Small intestine (tissue), 7 donors: ENCODE results near the gene HOXC5. TPM values are rescaled to one million over a fixed set of nuclear protein-coding genes. Genes with fewer than 3 reads are reported as not detected.

Source experiments
- DNase-seq, 2 donors: peaks; one replicate each; pipeline versions ENCODE4 v3.0.0 to v3.0.0-alpha.2; 2013
- FAIRE-seq: peaks from 2 replicates; lab custom pipeline; 2012; peaks lifted over from hg19 to GRCh38; lab: Jason Lieb, UNC
- H3K27ac ChIP-seq, 3 donors: one replicate each; pipeline ENCODE4 v1.5.1; 2013; ENCODE audit warnings: low read length in 2 of 3, mild to moderate bottlenecking in 2 of 3, control low read depth in 1 of 3, inconsistent platforms in 1 of 3, low read depth in 1 of 3, moderate library complexity in 1 of 3
- H3K27me3 ChIP-seq, 3 donors: one replicate each; pipeline ENCODE4 v1.6.1; 2013; ENCODE audit warnings: low read length in 3 of 3, inconsistent platforms in 1 of 3; ENCODE audit not compliant: control insufficient read depth in 3 of 3, insufficient read depth in 3 of 3
- H3K36me3 ChIP-seq, 3 donors: one replicate each; pipeline ENCODE4 v1.6.1; 2013; ENCODE audit warnings: low read length in 3 of 3, inconsistent platforms in 1 of 3, low read depth in 1 of 3, mild to moderate bottlenecking in 1 of 3, moderate library complexity in 1 of 3; ENCODE audit not compliant: control insufficient read depth in 3 of 3, insufficient read depth in 2 of 3
- H3K4me1 ChIP-seq, 3 donors: one replicate each; pipeline ENCODE4 v1.6.1; 2013; ENCODE audit warnings: low read length in 2 of 3, inconsistent platforms in 1 of 3, low read depth in 1 of 3, mild to moderate bottlenecking in 1 of 3, moderate library complexity in 1 of 3; ENCODE audit not compliant: control insufficient read depth in 3 of 3, insufficient read depth in 2 of 3
- H3K4me3 ChIP-seq, 3 donors: one replicate each; pipeline ENCODE4 v1.5.1; 2013; ENCODE audit warnings: low read length in 3 of 3, control low read depth in 1 of 3, inconsistent platforms in 1 of 3, low read depth in 1 of 3, mild to moderate bottlenecking in 1 of 3, moderate library complexity in 1 of 3
- H3K9me3 ChIP-seq, 2 donors: one replicate each; pipeline ENCODE4 v1.6.1; 2013; ENCODE audit warnings: low read depth in 1 of 2, low read length in 1 of 2; ENCODE audit not compliant: control insufficient read depth in 2 of 2, insufficient read depth in 1 of 2
- WGBS, 3 donors: extraction: QIAGEN DNeasy Blood & Tissue Kit; methylation state at CpG; one replicate each; pipeline ENCODE4 v1.1.7; 2013; 5-methylcytosine and 5-hydroxymethylcytosine counted together
- polyA plus RNA-seq, 4 donors: library from polyadenylated mRNA; stranded (reverse) in 3 of 4; unstranded in 1 of 4; fragments of 200-250 nt in 3 of 4; fragments of 120-200 nt in 1 of 4; gene quantifications; one replicate each; pipeline versions ENCODE4 v1.2.1 to v1.2.3, GENCODE V29; 2013
- donor health status: healthy with polysubstance abuse.
- donor health status: control.
- donor health status: control.
- donor health status: Bipolar disorder and iron deficiency.
- donor health status: healthy.

The HOXC5 gene
- polyA plus RNA-seq, 4 donors = 0.63 to 0.65 TPM; not detected in 2

DNA sequence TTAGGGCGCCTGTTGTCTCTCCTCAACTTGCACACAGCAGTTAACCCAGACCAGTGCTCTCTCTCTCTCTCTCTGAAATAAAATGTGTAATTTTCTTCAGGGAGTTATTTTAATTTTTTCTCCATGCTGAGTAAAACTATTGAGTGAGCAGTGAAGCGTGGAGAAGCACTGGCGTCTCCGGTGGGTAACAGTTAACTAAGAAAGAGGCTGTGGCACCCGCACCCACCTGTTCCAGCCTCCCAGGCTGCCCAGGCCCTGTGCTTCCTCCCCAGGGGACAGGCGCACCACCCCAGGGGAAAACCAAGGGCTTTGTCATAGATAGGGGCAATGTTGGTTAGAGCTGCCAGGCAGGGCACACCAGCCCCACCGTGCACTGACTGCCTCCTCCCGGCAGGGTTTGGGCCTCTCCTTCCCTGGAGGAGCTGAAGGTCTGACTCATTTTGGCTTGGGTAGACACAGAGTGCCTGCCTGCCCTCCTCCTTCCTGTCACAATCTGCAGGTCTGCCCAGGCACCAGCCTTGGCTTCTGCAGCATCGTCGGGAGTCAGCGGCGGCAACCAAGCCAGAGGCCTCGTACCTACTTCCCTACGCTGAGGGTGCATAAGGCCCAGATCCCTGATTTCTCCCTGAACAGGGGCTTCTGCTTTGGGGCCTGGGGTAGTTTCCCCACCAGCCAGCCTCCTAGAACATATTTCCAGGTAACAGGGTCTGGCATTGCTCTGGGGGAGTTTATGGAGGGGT lies 3.9 kb downstream of the HOXC5 start:
- H3K27me3 ChIP-seq = peaks cover 22 to 97% (median 32%) of the 10 kb centered on the region in 3 donors
- no peak overlapping the region for H3K27ac ChIP-seq
- 72 to 77% (median 73%) methylated on average over 14 of the region's 14 CpGs for WGBS, 3 donors
- no peak overlapping the region for H3K4me3 ChIP-seq
- DNase-seq = no peak
- H3K36me3 ChIP-seq = peaks cover 0 to 12% (median 0%) of the 10 kb centered on the region in 3 donors
- no peaks in the 10 kb centered on the region for H3K9me3 ChIP-seq
- no peak for FAIRE-seq
- peaks cover 0 to 31% (median 0%) of the 10 kb centered on the region in 3 donors for H3K4me1 ChIP-seq

DNA sequence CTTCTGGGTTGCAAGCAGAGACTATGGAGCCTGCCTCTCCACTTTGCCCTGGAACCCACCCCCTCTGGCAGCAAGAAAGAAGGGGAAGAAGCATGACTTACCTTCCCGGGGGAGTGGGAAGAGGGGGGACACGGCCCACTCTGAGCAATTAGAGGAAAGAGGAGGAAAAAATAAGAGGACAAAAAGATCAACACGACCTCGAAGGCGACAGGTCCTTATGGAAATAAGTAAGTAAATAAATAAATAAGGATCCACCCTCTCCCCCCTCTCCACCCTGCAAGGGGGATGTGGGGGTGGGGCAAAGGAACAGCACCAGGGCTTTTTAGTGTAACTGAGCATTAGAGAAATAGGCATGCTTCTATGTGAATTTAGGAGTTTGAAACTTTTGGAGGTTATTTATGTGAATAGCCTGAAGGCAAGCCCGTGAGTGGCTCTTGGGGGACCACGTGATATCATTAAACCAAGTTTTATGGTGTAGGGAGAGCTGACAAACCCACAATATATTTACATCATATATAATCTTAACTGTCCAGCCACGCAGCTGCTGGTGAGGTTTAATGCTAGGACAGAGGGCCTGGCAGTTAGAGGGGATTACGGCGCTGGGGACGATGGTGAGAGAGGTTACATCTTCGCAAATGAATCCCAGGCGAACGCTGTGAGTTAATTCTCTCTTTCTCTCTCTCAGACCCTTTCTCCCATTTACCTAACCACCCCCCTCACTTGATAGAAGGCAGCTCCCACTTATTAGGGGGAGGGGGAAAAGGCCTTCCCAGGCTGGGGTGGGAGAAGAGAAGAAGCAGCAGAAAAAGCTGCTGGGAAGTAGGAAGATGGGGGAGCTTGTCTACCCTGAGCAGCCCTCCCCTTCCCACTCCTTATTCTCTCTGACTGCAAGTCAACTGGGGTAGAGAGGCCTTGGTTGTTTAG lies 4.8 kb downstream of the HOXC5 start:
- Histone ChIP-seq H3K9me3 (no peaks in the 10 kb centered on the region), H3K36me3 (peaks cover 0 to 12% (median 0%) of the 10 kb centered on the region in 3 donors), H3K27me3 (peaks cover 21 to 93% (median 30%) of the 10 kb centered on the region in 3 donors), H3K4me1 (peaks cover 0 to 30% (median 0%) of the 10 kb centered on the region in 3 donors), H3K27ac (peak overlapping the region in 1 of 3 donors; percentile 23), H3K4me3 (no peak overlapping the region)
- 50 to 53% (median 52%) methylated on average over 14 of the region's 14 CpGs for WGBS, 3 donors
- DNase-seq (no peak), FAIRE-seq (no peak)

DNA sequence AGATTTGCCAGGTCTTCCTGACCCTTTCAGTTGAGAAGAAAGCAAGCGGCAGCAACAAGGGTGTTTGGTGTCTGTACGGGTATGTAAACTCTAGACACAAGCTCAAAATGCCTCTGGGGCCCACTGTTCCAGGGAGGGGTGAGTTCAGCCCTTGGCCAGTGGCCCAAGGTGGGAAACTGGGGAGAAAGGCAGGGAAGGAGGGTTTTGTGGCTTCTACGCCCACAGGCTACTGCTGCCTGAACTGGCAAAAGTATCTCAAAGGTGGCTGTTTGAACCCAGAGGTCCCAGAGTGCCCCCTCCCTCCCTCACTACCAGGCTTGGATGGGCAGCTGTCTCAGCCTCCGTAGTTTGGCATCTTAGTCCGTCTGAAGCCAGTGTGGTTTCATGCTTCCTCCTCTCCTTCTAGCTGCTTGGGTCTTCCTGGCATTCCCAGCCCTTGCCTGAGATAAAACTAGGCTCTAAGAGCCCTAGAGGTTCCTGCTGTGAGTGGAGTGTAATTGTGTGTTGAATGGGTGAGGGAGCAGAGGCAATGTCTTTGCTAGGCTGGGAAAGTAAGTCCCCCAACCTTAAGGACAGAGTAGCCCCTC lies 5.5 kb downstream of the HOXC5 start:
- DNase-seq (no peak), FAIRE-seq (no peak)
- Histone ChIP-seq H3K4me3 (no peak overlapping the region), H3K27me3 (peaks cover 17 to 92% (median 25%) of the 10 kb centered on the region in 3 donors), H3K36me3 (peaks cover 0 to 12% (median 0%) of the 10 kb centered on the region in 3 donors), H3K9me3 (no peaks in the 10 kb centered on the region), H3K27ac (peak overlapping the region in 2 of 3 donors; percentile 14 to 23), H3K4me1 (peaks cover 0 to 25% (median 0%) of the 10 kb centered on the region in 3 donors)
- 50 to 59% (median 54%) methylated on average over 5 of the region's 5 CpGs for WGBS, 3 donors

DNA sequence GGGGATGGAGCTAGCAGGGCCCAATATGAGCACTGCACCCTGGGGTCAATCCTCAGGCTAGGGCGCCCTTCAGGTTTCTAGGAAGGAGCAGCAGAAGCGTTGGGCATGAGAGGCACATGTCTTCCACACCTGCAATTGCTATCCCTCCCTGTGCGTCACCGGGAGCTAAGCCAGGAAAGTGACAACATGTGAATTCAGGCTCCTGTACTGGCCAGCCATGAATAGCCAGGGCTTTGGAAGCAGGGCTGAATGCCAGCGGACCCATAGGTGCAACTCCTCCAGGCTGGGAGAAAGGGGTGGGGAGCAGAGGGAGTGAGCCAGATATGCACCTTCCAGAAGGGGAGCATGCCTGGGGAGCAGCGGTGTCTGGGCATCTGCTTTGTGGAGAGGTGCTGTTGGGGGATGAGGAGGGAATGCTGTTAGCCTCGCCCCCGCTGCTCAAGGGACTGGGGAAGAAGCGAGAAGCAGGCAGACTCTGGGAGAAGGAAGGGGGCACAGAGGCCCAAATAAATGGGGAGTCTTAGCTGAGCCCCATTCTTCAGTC lies 6.1 kb downstream of the HOXC5 start:
- peak overlapping the region; percentile 5 to 57 (median 17) for H3K27ac ChIP-seq
- H3K36me3 ChIP-seq = peaks cover 0 to 12% (median 0%) of the 10 kb centered on the region in 3 donors
- no peak overlapping the region for H3K4me3 ChIP-seq
- FAIRE-seq (no peak), DNase-seq (no peak)
- H3K4me1 ChIP-seq = peaks cover 0 to 21% (median 0%) of the 10 kb centered on the region in 3 donors
- 36 to 55% (median 47%) methylated on average over 8 to 9 of the region's 9 CpGs for WGBS, 3 donors
- H3K9me3 ChIP-seq = no peaks in the 10 kb centered on the region
- peaks cover 16 to 91% (median 23%) of the 10 kb centered on the region in 3 donors for H3K27me3 ChIP-seq

DNA sequence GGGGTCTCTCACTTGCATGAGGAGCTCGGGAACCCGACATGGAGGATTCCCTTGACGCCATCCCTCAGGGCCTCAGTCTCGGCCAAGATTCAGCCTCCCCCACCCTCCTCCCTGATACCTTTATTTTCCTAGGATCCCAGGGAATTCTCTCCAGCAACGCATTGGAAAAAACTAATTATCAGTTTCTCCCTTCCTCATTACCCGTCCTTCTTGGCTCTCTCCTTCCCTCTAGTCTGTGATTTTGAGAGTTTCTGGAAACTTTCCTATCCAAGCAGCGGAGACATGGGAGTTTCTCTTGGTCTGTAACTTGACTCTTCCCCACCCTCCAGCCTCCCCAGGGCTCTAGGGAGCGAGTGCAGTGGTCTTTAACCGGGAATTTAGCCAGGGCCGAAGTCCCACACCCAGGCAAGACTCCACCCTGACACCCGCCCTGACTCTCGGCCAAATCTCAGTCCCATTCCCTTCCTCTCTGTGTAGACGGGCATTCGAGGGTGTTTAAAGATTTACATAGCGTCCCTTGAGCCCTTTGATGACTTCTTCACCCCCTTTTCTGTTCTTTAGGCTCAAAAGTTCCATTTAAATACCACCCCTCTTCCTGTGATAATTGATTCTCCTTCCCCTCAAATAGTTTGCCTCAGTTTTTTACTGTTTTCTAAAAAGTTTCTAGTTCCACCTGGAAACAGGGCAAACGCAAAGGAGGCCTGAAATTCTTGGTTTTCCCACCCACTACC lies 6.7 kb downstream of the HOXC5 start:
- DNase-seq = no peak
- Histone ChIP-seq H3K4me3 (no peak overlapping the region), H3K36me3 (peaks cover 0 to 10% (median 0%) of the 10 kb centered on the region in 3 donors), H3K4me1 (peaks cover 0 to 20% (median 0%) of the 10 kb centered on the region in 3 donors), H3K27ac (peak overlapping the region; percentile 5 to 60 (median 57)), H3K9me3 (no peaks in the 10 kb centered on the region), H3K27me3 (peaks cover 10 to 85% (median 25%) of the 10 kb centered on the region in 3 donors)
- 21 to 27% (median 22%) methylated on average over 16 of the region's 16 CpGs for WGBS, 3 donors
- FAIRE-seq = no peak

DNA sequence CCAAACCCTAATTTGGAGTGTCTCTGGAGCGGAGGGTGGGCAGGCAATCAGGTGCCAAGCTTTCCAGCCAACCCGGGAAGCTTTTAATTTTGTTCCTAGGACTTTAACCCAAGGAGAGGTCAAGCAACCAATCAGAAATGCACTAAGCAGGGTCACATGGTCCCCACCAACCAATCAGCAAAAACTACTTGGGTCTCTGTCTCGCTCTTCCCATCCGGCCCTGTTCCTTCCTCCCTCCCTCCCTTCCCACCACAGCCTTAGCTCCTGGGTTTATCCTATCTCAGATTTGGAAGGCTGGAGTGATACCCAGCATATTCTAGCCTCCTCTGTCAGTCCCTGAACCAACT lies 7.3 kb downstream of the HOXC5 start:
- no peak overlapping the region for H3K4me3 ChIP-seq
- H3K9me3 ChIP-seq = no peaks in the 10 kb centered on the region
- WGBS, 3 donors = 41 to 48% (median 43%) methylated on average over 4 of the region's 4 CpGs
- peak in 1 of 2 donors; percentile 22 for DNase-seq
- H3K27me3 ChIP-seq = peaks cover 9 to 84% (median 23%) of the 10 kb centered on the region in 3 donors
- H3K27ac ChIP-seq = no peak overlapping the region
- peaks cover 0 to 6% (median 0%) of the 10 kb centered on the region in 3 donors for H3K36me3 ChIP-seq
- FAIRE-seq = no peak
- peaks cover 0 to 20% (median 0%) of the 10 kb centered on the region in 3 donors for H3K4me1 ChIP-seq

DNA sequence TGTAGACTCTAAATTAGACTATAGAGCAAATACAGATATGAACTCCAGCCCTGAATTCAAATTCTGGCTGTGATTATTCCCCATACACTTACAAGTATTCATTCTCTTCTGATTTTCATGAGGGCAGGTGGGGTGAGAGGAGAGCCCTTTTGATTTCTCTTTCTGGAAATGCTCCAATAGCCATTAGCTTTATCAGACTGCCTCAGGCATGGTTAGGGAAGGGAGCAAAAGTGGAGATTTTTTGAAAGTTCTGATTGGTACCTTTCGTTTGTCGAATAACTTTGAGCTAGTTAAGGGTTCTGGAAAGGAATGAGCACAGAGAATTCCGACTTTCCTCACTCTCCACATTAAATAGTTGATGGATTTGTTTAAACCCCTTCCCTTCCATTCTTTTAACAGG lies 7.8 kb downstream of the HOXC5 start:
- Histone ChIP-seq H3K4me1 (peaks cover 0 to 20% (median 0%) of the 10 kb centered on the region in 3 donors), H3K36me3 (peaks cover 0 to 3% (median 0%) of the 10 kb centered on the region in 3 donors), H3K27ac (no peak overlapping the region), H3K27me3 (peaks cover 6 to 80% (median 23%) of the 10 kb centered on the region in 3 donors), H3K9me3 (no peaks in the 10 kb centered on the region), H3K4me3 (no peak overlapping the region)
- WGBS, 3 donors = 52 to 71% (median 61%) methylated on average over 3 of the region's 3 CpGs
- FAIRE-seq (no peak), DNase-seq (no peak)
